ENCODE data around the gene CYB561.
"Not testable (repeated sequence)": the region's sequence is repeated elsewhere in the genome, so short reads cannot be mapped to it uniquely, and the experiment has no call there.

Gene CYB561

DNA sequence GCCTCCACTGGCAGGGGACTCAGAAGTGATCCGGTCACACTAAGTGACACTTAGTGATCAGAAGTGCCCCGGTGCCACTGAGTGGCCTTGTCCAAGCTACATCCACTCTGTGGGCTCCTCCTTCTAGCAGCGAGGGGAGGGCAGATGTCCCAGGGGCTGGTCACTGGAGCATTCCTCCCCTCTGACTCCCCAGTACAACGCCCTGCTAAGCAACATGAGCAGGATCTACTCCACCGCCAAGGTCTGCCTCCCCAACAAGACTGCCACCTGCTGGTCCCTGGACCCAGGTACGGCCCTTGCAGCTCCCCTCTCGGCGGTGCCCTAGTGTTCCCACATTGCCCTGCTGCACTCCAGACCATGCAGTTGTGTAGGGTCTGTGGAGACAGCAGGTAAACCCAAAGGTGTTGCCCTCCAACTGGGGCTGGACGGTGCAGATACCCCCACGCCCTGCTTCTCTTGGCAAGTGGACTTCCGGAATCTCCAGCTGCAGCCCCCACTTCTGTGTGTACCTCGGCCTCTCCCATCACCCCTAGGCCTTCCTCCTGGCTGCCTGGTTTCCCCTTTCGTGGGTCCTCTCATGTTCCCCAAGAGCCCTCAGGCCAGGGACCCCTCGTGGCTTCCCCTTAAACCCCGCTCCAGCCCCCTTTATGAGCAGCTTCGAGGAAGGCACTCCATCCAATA lies 32.8 kb upstream of the CYB561 start:
- peak; percentile 71 for DNase-seq

GRCh38 chr17:63477480-63478440 lies 31.7 kb upstream of the CYB561 start:
- no peak for DNase-seq

DNA sequence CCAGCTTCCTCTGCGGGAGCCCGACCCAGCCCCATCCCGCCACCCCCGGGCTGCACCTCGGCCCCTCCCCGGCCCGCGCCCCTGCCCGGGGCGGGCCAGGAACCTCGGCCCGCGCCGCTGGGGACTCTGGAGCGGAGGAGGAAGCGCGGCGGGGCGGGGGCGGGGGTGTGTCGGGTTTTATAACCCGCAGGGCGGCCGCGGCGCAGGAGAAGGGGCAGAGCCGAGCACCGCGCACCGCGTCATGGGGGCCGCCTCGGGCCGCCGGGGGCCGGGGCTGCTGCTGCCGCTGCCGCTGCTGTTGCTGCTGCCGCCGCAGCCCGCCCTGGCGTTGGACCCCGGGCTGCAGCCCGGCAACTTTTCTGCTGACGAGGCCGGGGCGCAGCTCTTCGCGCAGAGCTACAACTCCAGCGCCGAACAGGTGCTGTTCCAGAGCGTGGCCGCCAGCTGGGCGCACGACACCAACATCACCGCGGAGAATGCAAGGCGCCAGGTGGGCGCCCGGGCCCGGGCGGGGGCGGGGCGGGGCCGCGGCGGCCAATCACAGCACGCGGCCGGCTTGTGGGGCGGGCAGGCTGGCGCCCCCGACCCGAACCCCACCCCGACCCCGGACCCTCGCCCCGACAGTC lies 30.9 kb upstream of the CYB561 start, which contains the start of gene ACE:
ACE (plus strand) TSS at position 208 of the 626 bp plus-strand sequence; CDS start at position 242, 34 bp downstream.
- DNase-seq, result no peak

DNA sequence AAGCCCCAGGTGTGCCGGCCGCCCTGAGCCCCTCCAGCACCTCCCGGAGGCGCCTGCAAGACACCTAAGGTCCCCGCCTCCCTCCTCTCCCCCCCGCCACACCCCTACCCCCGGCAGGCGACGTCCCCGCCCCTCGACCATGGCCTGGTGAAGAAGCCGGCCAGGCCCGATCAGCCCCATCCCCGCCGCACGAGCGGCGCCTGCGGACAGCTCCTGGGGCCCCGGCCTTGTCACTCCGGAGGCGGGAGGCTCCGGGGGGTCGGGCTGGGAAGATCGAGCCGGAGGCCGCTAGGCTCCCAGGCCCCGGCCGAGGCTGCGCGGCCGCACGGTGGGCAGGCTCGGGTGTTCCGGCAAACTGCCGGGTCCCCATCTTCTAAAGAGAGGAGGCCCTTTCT lies 30.4 kb upstream of the CYB561 start:
- no peak for DNase-seq

GRCh38 chr17:63475491-63476412 lies 29.6 kb upstream of the CYB561 start:
- DNase-seq, result no peak

DNA sequence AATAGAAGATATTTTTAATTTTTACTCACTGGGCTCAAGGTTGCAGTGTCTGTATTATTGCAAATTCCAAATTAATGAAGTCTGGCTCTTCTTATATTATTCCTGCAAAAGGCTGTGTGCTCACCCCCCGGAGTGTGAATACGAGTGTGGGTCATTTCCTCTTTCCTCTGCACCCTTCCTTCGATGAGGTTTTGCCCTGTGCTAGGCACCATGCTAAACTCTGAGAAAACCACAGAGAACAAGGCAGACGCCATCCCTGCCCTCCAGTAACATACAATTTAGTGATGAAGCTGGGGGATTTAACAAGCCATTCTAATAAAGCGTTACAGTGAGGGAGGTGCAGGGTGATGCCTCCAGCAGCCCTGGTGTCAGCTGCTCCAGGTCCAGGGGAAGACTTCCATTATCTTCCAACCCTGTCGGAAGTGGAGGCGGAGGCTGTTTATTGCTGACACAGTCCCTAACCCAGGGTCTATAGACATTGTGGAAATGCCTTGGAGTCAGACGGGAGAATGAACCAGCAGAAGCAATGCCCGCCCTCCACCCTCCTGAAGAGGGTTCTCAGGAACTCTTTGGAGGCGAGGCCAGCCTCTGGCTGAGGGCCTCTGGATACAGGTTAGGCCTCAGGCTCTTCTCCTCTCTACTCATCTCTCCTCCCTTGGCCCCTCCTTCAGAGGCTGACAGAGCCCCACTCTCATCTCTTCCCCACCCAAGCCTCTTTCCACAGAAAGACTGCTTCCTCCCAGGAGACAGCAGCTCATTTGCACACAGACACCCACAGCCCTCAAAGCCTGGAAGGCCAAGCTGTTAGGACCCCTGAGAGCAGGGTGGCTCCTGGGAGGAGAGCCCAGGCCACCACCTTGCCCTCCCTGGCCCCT lies 28.7 kb upstream of the CYB561 start:
- no peak for DNase-seq

DNA sequence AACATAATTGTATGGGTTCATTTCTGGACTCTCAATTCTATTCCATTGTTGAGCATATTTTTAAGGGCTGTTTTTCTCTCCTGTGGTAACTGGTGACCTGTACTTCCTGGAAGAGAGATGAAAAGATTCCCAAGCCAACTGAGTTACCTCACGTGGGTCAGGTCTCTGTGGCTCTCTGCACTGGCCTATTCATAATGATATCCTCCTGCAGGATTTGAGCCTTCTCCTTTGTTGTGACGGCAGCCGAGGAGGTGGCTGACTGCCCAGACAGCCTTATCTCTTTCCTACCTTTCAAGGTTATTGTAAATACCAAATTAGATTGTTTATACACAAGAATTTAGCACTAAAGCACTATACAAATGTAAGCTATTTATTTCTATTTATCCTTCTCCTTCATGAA lies 28.1 kb upstream of the CYB561 start:
- no peak for DNase-seq

- DNase-seq, result not testable (repeated sequence)
These were observed 22.0 kb upstream of the CYB561 start for GRCh38 chr17:63468099-63468498.

DNA sequence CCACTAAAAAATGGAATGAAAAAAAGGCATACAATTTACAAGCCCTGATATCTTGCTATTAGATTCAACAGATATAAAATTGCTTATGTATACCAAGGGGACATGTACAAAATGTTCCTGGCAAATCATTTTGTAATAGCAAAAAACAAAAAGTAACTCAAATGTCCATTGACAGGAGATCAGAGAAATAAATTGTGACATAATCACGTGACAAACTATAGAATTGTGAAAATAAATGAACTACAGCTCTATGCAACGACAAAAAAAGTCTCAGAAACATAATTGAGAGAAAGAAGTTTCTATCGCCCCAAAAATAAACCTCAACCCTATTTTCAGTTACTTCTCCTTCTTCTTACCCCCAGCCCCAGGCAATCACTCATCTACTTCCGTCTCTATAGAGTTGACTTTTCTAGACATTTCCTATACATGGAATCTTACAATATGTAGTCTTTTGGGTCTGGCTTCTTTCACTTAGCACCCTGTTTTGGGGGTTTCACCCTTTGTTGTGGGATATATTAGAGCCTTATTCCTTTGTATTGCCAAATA lies 18.7 kb upstream of the CYB561 start:
- DNase-seq, result no peak

GRCh38 chr17:63463771-63464170 lies 17.7 kb upstream of the CYB561 start:
- no peak for DNase-seq

- DNase-seq, result no peak
These were observed 13.9 kb upstream of the CYB561 start for GRCh38 chr17:63460018-63460417.

- DNase-seq, result no peak
These were observed 12.4 kb upstream of the CYB561 start for GRCh38 chr17:63458478-63458877.

GRCh38 chr17:63455417-63455816 lies 9.3 kb upstream of the CYB561 start:
- DNase-seq, result no peak

DNA sequence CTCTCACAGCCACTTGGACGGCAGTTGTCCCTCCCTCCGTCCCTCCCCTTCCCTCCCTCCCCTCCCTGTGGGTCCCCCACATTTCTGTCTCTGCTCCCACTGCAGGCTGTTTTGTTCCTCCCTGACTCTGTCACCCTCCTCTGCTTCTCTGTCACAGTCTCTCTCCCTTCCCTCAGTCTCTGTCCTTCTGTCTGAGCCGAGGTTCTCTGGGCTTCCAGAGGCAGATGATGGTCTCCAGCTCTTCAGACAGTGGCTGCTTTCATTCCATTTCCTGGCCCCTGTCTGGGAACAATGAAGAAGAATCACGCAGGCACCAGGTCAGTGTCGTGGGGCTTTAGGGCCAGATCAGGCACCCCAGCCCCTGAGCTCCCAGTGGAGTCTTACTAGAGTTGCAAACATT lies 8.8 kb upstream of the CYB561 start:
- no peak for DNase-seq

- not testable (repeated sequence) for DNase-seq
These were observed 8.3 kb upstream of the CYB561 start for GRCh38 chr17:63454357-63454756.

- DNase-seq, result no peak
These were observed 7.0 kb upstream of the CYB561 start for GRCh38 chr17:63452962-63453551.

GRCh38 chr17:63452046-63452961 lies 6.2 kb upstream of the CYB561 start:
- no peak for DNase-seq

DNA sequence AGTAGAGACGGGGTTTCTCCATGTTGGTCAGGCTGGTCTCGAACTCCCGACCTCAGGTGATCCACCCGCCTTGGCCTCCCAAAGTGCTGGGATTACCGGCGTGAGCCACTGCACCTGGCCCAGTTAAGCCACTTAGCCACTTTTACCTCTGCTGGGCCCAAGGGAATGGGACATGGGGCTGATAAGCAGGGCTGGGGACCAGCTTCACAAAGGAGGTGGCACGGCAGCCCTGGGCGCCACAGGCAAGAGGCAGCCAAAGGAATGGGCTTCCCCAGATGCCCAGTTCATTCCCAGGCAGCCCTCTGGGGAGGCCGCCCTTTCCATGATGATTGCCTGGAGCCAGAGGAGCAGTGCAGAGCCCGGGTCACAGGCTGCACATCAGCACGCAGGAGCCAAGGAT lies 5.0 kb upstream of the CYB561 start:
- no peak for DNase-seq

GRCh38 chr17:63450551-63450950 lies 4.4 kb upstream of the CYB561 start:
- DNase-seq, result no peak

- no peak for DNase-seq
These were observed 2.5 kb upstream of the CYB561 start for GRCh38 chr17:63448655-63449054.

Data from CD4-positive, alpha-beta T cell treated with Interleukin-15 for 1 hour (primary cell).